SK-N-SH (cell line): Measurements from ENCODE around the gene MAPKAPK3. TPM values are rescaled to one million over a fixed set of nuclear protein-coding genes. Genes with fewer than 3 reads are reported as not detected.

Experiments
- CTCF ChIA-PET: fragments of 300-600, 350-600 bp; formaldehyde crosslinking; extraction: SDS; loops from one replicate; lab custom pipeline; 2021; lab: Yijun Ruan, JAX
- POLR2A ChIA-PET: fragments of 350-600 bp; sonication (Branson Sonifier 250); formaldehyde crosslinking; extraction: SDS; loops from one replicate; lab custom pipeline; 2020; ENCODE audit warnings: antibody characterized with exemption, inconsistent platforms; lab: Yijun Ruan, JAX
- DNase-seq: peaks from one replicate; pipeline ENCODE4 v3.0.0; 2012
- H2AFZ ChIP-seq: fragments of 200-600 bp; sonication (generic); 2 replicates; pipeline ENCODE4 v1.8.1; 2016; ENCODE audit warnings: antibody characterized with exemption, mild to moderate bottlenecking, low read depth
- H3F3A ChIP-seq: fragments of 200-600 bp; sonication (generic); replicated peaks from 2 replicates; pipeline ENCODE3; 2016; ENCODE audit warnings: antibody characterized with exemption, mild to moderate bottlenecking; ENCODE audit not compliant: insufficient read depth
- H3K27ac ChIP-seq, 2 experiments: fragments of 200-500 bp in 1 of 2; fragments of 200-600 bp in 1 of 2; sonication (Bioruptor generic) in 1 of 2; sonication (generic), shearing (Covaris generic) in 1 of 2; 2 replicates each; pipeline versions ENCODE4 v1.5.1 to v1.6.1; 2014 to 2016; ENCODE audit warnings: low read depth in 2 of 2, inconsistent platforms in 1 of 2, low read length in 1 of 2, mild to moderate bottlenecking in 1 of 2, mixed read lengths in 1 of 2
- H3K27me3 ChIP-seq: fragments of 200-600 bp; sonication (generic), shearing (Covaris generic); 2 replicates; pipeline ENCODE4 v1.6.1; 2016; ENCODE audit warnings: mixed run types; ENCODE audit not compliant: insufficient read depth
- H3K36me3 ChIP-seq, 2 experiments: fragments of 200-500 bp in 1 of 2; fragments of 200-600 bp in 1 of 2; sonication (Bioruptor generic) in 1 of 2; sonication (generic) in 1 of 2; replicated peaks in 1 of 2; 2 replicates each; pipeline versions ENCODE3 to v1.5.1; 2014 to 2016; ENCODE audit warnings: low read length in 1 of 2, mild to moderate bottlenecking in 1 of 2; ENCODE audit not compliant: insufficient read depth in 2 of 2, control insufficient read depth in 1 of 2
- H3K4me1 ChIP-seq, 2 experiments: fragments of 200-500 bp in 1 of 2; fragments of 200-600 bp in 1 of 2; sonication (Bioruptor generic) in 1 of 2; sonication (generic), shearing (Covaris generic) in 1 of 2; 2 replicates each; pipeline versions ENCODE4 v1.5.1 to v1.6.1; 2014 to 2016; ENCODE audit warnings: low read depth in 1 of 2, low read length in 1 of 2, mixed run types in 1 of 2; ENCODE audit not compliant: insufficient read depth in 2 of 2, control insufficient read depth in 1 of 2
- H3K4me2 ChIP-seq: fragments of 200-600 bp; sonication (generic), shearing (Covaris generic); 2 replicates; pipeline ENCODE4 v1.6.1; 2017; ENCODE audit warnings: mixed run types
- H3K4me3 ChIP-seq, 2 experiments: fragments of 200-500 bp in 1 of 2; fragments of 200-600 bp in 1 of 2; sonication (Bioruptor generic) in 1 of 2; sonication (generic), shearing (Covaris generic) in 1 of 2; 2 replicates each; pipeline versions ENCODE4 v1.5.1 to v1.8.1; 2014 to 2016; ENCODE audit warnings: low read depth in 2 of 2, inconsistent platforms in 1 of 2, low read length in 1 of 2, mild to moderate bottlenecking in 1 of 2, mixed read lengths in 1 of 2, moderate library complexity in 1 of 2
- H3K79me2 ChIP-seq: fragments of 200-600 bp; sonication (generic); 2 replicates; pipeline ENCODE4 v1.8.1; 2017; ENCODE audit warnings: mild to moderate bottlenecking; ENCODE audit not compliant: insufficient read depth
- H3K9ac ChIP-seq: fragments of 200-600 bp; sonication (generic); 2 replicates; pipeline ENCODE4 v1.6.1; 2017; ENCODE audit warnings: mixed run types
- H3K9me2 ChIP-seq: fragments of 200-600 bp; sonication (generic); 2 replicates; pipeline ENCODE4 v1.6.1; 2017; ENCODE audit warnings: mixed run types
- H3K9me3 ChIP-seq: fragments of 200-600 bp; sonication (generic); 2 replicates; pipeline ENCODE4 v1.6.1; 2017; ENCODE audit warnings: mixed run types, mild to moderate bottlenecking, moderate library complexity
- H4K20me1 ChIP-seq: fragments of 200-600 bp; sonication (generic); 2 replicates; pipeline ENCODE4 v1.6.1; 2017; ENCODE audit warnings: mild to moderate bottlenecking, mixed run types; ENCODE audit not compliant: insufficient read depth
- ELF1 ChIP-seq: IDR thresholded peaks from 2 replicates; pipeline ENCODE4 v1.4.0; 2012
- EP300 ChIP-seq, 2 experiments: IDR thresholded peaks; 2 replicates each; pipeline versions ENCODE4 v1.4.0 to v1.6.1; 2012; ENCODE audit warnings: borderline replicate concordance in 1 of 2, low read depth in 1 of 2, low read length in 1 of 2
- EZH2phosphoT487 ChIP-seq: fragments of 200-600 bp; sonication (generic); IDR thresholded peaks from 2 replicates; pipeline ENCODE4 v1.6.1; 2017; ENCODE audit warnings: low read depth, mixed run types, mild to moderate bottlenecking, antibody characterized with exemption, moderate library complexity, borderline replicate concordance
- FOSL2 ChIP-seq: IDR thresholded peaks from 2 replicates; pipeline ENCODE4 v1.4.0; 2012; ENCODE audit warnings: low read depth, mild to moderate bottlenecking, moderate library complexity, borderline replicate concordance
- GABPA ChIP-seq: IDR thresholded peaks from 2 replicates; pipeline ENCODE4 v1.4.0; 2012; ENCODE audit warnings: low read depth, mild to moderate bottlenecking
- GATA2 ChIP-seq: sonication (generic); formaldehyde crosslinking; IDR thresholded peaks from 2 replicates; pipeline ENCODE4 v1.5.0; 2020; ENCODE audit warnings: mild to moderate bottlenecking, missing genetic modification reagents
- IRF3 ChIP-seq: fragments of 150-350 bp; IDR thresholded peaks from 2 replicates; pipeline ENCODE4 v1.6.1; 2016; ENCODE audit warnings: mild to moderate bottlenecking, low read depth, low read length
- POLR2AphosphoS5 ChIP-seq: IDR thresholded peaks from 2 replicates; pipeline ENCODE4 v1.6.1; 2012; ENCODE audit warnings: low read depth, low read length
- RXRA ChIP-seq: IDR thresholded peaks from 2 replicates; pipeline ENCODE4 v1.4.0; 2012; ENCODE audit warnings: low read depth, mild to moderate bottlenecking, borderline replicate concordance
- SIN3A ChIP-seq: IDR thresholded peaks from 2 replicates; pipeline ENCODE4 v1.6.1; 2012; ENCODE audit warnings: low read depth, mild to moderate bottlenecking, low read length, moderate library complexity, borderline replicate concordance
- SMC3 ChIP-seq: IDR thresholded peaks from 2 replicates; pipeline ENCODE4 v1.6.1; 2012; ENCODE audit warnings: low read depth, low read length, improper control_type of control experiment
- TEAD4 ChIP-seq: IDR thresholded peaks from 2 replicates; pipeline ENCODE4 v1.4.0; 2012; ENCODE audit warnings: mild to moderate bottlenecking, borderline replicate concordance; ENCODE audit not compliant: insufficient read depth
- USF2 ChIP-seq: fragments of 150-350 bp; IDR thresholded peaks from 2 replicates; pipeline ENCODE4 v1.6.1; 2017; ENCODE audit warnings: antibody characterized with exemption, low read length, low read depth, borderline replicate concordance
- WGBS: methylation state at CpG from one replicate; pipeline ENCODE4 v1.1.6; 2017; ENCODE audit warnings: low lambda C conversion rate; 5-methylcytosine and 5-hydroxymethylcytosine counted together
- polyA plus RNA-seq, 3 experiments: library from polyadenylated mRNA; depleted of rRNA; stranded (reverse); fragments of >200 nt; gene quantifications; 2 replicates each; pipeline ENCODE4 v1.2.3, GENCODE V29; 2012
- TF ChIP-seq, protein P1 (sequence below): IDR thresholded peaks from 2 replicates; pipeline ENCODE4; 2012
- TF ChIP-seq, protein P2 (sequence below): IDR thresholded peaks from 2 replicates; pipeline ENCODE4 v1.4.0; 2012; ENCODE audit warnings: low read depth, borderline replicate concordance
- TF ChIP-seq, protein P3 (sequence below): IDR thresholded peaks from 2 replicates; pipeline ENCODE4 v1.4.0; 2012; ENCODE audit warnings: low read depth, borderline replicate concordance
- TF ChIP-seq, protein P4 (sequence below): fragments of 200-600 bp; sonication (generic); IDR thresholded peaks from 2 replicates; pipeline ENCODE4 v1.6.1; 2017; ENCODE audit warnings: antibody characterized with exemption, mild to moderate bottlenecking, moderate library complexity

The MAPKAPK3 gene
- polyA plus RNA-seq, 1 of the 3 experiments (the other 2 are of a cell fraction), result 29.4 TPM

- Histone ChIP-seq H3K9me2 (no peaks in the 10 kb centered on the region), H3K79me2 (no peaks in the 10 kb centered on the region), H3K9me3 (no peaks in the 10 kb centered on the region), H3K27ac (no peak overlapping the region), H3K4me3 (no peak overlapping the region), H3K4me2 (no peak overlapping the region), H3K27me3 (no peaks in the 10 kb centered on the region), H3K9ac (no peak overlapping the region)
- CTCF ChIA-PET, result interaction anchor here (1.0 to 2.6 kb wide), 6 partner anchors 9 to 268 kb away, joined by 3 to 12 read pairs (median 3); no protein-coding TSS in a partner anchor
- WGBS, result 100% methylated on average over 1 of the region's 3 CpGs
- no peak for DNase-seq
- TF ChIP-seq POLR2AphosphoS5 (no peak), FOSL2 (no peak), USF2 (no peak), SIN3A (no peak), GATA2 (no peak), SMC3 (no peak), IRF3 (no peak), GABPA (no peak), EZH2phosphoT487 (no peak), EP300 (IDR thresholded peaks at IDR 0.05; ENCODE audit: borderline replicate concordance in 1 of 2, low read depth in 1 of 2, low read length in 1 of 2) (no peak), ELF1 (no peak), RXRA (no peak), TEAD4 (no peak)
- TF ChIP-seq, protein P1, sequence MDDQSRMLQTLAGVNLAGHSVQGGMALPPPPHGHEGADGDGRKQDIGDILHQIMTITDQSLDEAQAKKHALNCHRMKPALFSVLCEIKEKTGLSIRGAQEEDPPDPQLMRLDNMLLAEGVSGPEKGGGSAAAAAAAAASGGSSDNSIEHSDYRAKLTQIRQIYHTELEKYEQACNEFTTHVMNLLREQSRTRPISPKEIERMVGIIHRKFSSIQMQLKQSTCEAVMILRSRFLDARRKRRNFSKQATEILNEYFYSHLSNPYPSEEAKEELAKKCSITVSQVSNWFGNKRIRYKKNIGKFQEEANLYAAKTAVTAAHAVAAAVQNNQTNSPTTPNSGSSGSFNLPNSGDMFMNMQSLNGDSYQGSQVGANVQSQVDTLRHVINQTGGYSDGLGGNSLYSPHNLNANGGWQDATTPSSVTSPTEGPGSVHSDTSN, result no peak
- TF ChIP-seq, protein P2, sequence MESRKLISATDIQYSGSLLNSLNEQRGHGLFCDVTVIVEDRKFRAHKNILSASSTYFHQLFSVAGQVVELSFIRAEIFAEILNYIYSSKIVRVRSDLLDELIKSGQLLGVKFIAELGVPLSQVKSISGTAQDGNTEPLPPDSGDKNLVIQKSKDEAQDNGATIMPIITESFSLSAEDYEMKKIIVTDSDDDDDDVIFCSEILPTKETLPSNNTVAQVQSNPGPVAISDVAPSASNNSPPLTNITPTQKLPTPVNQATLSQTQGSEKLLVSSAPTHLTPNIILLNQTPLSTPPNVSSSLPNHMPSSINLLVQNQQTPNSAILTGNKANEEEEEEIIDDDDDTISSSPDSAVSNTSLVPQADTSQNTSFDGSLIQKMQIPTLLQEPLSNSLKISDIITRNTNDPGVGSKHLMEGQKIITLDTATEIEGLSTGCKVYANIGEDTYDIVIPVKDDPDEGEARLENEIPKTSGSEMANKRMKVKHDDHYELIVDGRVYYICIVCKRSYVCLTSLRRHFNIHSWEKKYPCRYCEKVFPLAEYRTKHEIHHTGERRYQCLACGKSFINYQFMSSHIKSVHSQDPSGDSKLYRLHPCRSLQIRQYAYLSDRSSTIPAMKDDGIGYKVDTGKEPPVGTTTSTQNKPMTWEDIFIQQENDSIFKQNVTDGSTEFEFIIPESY, result no peak
- TF ChIP-seq, protein P3, sequence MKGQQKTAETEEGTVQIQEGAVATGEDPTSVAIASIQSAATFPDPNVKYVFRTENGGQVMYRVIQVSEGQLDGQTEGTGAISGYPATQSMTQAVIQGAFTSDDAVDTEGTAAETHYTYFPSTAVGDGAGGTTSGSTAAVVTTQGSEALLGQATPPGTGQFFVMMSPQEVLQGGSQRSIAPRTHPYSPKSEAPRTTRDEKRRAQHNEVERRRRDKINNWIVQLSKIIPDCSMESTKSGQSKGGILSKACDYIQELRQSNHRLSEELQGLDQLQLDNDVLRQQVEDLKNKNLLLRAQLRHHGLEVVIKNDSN, result no peak
- TF ChIP-seq, protein P4, sequence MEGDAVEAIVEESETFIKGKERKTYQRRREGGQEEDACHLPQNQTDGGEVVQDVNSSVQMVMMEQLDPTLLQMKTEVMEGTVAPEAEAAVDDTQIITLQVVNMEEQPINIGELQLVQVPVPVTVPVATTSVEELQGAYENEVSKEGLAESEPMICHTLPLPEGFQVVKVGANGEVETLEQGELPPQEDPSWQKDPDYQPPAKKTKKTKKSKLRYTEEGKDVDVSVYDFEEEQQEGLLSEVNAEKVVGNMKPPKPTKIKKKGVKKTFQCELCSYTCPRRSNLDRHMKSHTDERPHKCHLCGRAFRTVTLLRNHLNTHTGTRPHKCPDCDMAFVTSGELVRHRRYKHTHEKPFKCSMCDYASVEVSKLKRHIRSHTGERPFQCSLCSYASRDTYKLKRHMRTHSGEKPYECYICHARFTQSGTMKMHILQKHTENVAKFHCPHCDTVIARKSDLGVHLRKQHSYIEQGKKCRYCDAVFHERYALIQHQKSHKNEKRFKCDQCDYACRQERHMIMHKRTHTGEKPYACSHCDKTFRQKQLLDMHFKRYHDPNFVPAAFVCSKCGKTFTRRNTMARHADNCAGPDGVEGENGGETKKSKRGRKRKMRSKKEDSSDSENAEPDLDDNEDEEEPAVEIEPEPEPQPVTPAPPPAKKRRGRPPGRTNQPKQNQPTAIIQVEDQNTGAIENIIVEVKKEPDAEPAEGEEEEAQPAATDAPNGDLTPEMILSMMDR, result no peak
- TF ChIP-seq, all 33 proteins: peak for 0
- Histone ChIP-seq H3K4me1 (peaks cover 10 to 11% of the 10 kb centered on the region in 2 experiments; a peak in 2 of 4 replicates), H4K20me1 (no peaks in the 10 kb centered on the region), H3K36me3 (no peaks in the 10 kb centered on the region), H2AFZ (no peak overlapping the region), H3F3A (no peaks in the 10 kb centered on the region)
- POLR2A ChIA-PET, result no interaction called here
Measured at GRCh38 chr3:50622881-50623280, 5.9 kb downstream of the MAPKAPK3 start.
